NCI-H1436 treated with DMSO at 0.1 percent for 48 hours (cell line): ENCODE measurements around the gene ZNF287.
"Not testable (repeated sequence)": the region's sequence is repeated elsewhere in the genome, so short reads cannot be mapped to it uniquely, and the experiment has no call there.

Experiments used
- DNase-seq: peaks from one replicate; lab custom pipeline; 2025; lab: John Stamatoyannopoulos, UW

ZNF287 gene

GRCh38 chr17:16568541-16569357 is at the start of gene ZNF287:
Gene ZNF287 (minus strand): TSS chr17:16569204. CDS start chr17:16567731, 1,473 bp downstream.
- DNase-seq = peak; percentile 60

DNA sequence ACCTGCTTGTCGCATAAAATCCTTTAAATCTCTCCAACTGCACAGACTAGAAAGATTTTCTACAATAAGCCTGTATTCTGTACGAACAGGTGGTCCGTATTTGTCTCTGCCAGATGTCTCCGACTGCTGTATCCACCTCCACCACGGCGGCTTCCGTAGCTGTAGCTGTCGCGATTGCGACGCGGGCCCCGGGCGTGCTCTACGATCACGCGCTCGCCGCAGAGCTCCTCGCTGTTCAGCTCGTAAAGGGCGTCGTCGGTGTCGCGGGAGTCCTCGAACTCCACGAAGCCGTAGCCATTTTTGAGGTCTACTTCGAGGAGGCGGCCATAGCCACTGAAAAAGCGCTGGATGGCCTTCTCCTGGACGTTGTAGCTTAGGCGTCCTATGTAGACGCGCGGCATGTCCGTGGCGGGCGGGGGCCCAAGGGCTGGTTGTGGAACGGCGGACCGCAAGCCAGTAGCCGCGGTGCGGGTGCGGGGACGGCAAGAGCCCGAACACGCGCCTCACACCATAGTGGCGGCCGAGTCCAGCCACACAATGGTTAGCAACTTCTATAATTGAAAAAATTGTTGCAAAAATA is 48.6 kb upstream of the ZNF287 start:
- no peak for DNase-seq

- DNase-seq = no peak
These were observed 30.5 kb upstream of the ZNF287 start for GRCh38 chr17:16599537-16599936.

DNA sequence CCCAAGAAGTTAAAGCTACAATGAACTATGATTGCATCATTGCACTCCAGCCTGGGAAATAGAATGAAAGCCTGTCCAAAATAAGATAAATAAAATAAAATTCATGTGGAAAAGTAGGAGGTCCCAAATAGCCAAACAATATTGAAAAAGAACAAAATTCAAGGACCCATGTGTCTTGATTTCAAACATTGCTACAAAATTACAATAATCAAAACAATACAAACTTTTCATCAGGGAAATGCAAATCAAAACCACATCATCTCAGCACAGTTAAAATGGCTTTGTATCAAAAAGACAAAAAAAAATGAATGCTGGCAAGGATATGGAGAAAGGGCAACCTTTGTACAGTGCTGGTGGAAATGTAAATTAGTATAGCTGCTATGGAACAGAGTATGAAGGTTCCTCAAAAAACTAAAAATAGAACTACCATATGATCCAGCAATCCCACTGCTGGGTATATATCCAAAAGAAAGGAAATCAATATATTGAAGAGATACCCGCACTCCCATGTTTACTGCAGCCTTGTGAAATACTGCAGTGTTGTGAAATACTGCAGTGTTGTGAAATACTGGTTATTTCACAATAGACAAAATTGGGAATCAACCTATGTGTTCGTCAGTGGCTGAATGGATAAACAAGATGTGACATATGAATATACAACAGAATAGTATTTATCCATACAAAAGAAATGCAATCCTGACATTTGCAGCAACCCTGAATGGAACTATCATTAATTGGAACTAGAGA is 24.5 kb upstream of the ZNF287 start:
- no peak for DNase-seq

GRCh38 chr17:16589097-16589969 is 20.3 kb upstream of the ZNF287 start:
- DNase-seq = peak; percentile 63

- DNase-seq = no peak
These were observed 16.8 kb upstream of the ZNF287 start for GRCh38 chr17:16585796-16586195.

- peak; percentile 66 for DNase-seq
These were observed 15.4 kb upstream of the ZNF287 start for GRCh38 chr17:16584273-16584995.

- DNase-seq = no peak
These were observed 14.8 kb upstream of the ZNF287 start for GRCh38 chr17:16583781-16584180.

GRCh38 chr17:16573466-16573865 is 4.5 kb upstream of the ZNF287 start:
- no peak for DNase-seq

- DNase-seq = no peak
These were observed 331 bp upstream of the ZNF287 start for GRCh38 chr17:16569358-16569712.

DNA sequence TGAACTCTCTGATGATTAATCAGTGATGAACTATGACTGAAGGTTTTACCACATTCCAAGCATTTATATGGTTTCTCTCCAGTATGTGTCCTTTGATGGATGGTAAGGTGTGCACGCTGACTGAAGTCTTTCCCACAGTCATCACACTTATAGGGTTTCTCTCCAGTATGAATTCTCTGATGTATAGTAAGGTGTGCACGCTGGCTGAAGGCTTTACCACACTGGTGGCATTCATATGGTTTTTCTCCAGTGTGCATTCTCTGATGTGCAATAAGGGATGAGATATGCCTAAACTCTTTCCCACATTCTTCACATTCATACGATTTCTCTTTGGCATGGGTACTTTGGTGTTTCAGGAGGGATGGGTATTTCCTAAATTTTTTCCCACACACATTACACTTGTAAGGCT is 16.4 kb downstream of the ZNF287 start:
- DNase-seq = no peak

DNA sequence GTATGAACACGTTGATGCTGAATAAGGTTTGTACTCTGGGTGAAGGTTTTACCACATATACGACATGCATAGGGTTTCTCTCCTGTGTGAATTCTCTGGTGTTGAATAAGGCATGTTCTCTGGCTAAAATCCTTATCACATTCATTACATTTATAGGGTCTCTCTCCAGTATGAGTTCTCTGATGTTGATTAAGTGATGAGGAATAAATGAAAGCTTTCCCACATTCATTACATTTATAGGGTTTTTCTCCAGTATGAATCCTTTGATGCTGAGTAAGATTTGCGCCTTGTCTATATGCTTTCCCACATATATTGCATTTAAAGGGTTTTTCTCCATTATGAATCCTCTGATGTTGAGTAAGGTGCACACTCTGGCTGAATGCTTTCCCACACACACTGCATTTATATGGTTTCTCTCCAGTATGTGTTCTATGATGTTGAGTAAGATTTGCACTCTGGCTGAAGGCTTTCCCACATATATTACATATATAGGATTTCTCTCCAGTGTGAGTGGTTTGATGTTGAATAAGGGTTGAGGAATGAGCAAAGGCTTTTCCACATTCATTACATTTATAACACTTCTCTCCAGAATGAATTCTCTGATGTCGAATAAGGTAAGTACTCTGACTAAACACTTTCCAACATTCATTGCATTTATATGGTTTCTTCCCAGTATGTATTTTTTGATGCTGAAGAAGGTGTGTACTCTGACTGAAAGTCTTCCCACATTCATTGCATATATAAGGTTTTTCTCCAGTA is 16.9 kb downstream of the ZNF287 start:
- no peak for DNase-seq

DNA sequence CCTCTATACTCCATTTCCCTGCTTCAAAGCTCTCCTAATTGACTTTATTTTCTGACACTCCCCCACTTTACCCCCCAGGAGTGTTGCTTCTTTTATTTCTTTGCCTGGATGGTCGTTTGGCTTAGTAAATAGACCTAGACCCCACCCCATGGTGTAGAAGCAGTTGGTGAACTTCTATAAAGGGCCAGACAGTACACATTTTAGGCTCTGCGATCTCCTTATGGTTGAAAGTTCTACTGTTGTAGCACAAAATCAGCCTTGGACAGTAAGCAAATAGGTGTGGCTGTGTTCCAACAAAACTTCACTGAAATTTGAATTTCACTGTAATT is 31.9 kb downstream of the ZNF287 start:
- DNase-seq = no peak

- DNase-seq = no peak
These were observed 34.8 kb downstream of the ZNF287 start for GRCh38 chr17:16534236-16534635.

DNA sequence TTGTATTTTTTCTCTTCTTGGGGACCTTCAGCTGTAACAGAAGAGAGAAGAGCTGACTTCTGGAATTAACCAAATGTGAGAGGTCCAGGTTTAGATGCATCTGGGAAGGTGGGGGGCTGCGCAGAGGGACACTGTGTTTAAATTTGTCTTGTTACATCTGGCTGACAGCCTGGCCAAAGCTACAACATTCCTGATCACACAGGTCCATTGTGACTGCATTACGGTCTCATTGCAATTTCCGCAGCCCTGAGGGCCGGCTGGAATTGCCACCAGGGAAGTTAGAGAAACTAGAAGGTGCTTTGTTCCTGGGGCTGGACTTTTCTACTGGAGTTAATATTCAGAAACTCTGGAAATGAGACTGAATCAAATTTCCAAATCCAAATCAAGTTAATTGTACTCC is 39.1 kb downstream of the ZNF287 start:
- no peak for DNase-seq

DNA sequence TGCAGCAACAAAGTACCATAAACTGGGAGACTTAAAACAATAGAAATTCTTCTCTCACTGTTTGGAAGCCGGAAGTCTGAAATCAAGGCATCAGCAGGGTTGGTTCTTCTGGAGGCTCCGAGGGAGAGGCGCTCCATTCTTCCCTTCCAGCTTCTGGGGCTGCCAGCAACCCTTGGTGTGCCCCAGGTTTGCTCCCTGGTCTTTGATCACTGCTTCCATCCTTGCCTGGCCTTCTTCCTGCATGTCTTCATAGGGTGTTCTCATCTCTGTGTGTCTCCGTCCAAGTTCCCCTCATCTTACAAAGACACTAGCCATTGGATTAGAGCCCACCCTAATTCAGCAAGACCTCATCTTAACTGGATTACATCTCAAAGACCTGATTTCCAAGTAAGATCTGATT is 41.7 kb downstream of the ZNF287 start:
- no peak for DNase-seq

DNA sequence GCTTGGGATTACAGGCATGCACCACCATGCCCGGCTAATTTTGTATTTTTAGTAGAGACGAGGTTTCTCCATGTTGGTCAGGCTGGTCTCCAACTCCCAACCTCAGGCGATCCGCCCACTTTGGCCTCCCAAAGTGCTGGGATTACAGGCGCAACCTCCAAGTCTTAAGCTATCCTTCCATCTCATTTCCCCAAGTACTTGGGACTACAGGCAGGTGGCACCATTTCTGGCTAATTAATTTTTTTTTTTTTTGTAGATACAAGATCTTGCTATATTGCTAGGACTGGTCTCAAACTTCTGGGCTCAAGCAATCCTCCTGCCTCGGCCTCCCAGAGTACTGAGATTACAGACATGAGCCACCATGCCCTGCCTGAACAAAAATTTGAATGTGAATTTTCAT is 43.4 kb downstream of the ZNF287 start:
- DNase-seq = not testable (repeated sequence)

GRCh38 chr17:16521070-16521727 is 47.8 kb downstream of the ZNF287 start:
- DNase-seq = peak; percentile 44

DNA sequence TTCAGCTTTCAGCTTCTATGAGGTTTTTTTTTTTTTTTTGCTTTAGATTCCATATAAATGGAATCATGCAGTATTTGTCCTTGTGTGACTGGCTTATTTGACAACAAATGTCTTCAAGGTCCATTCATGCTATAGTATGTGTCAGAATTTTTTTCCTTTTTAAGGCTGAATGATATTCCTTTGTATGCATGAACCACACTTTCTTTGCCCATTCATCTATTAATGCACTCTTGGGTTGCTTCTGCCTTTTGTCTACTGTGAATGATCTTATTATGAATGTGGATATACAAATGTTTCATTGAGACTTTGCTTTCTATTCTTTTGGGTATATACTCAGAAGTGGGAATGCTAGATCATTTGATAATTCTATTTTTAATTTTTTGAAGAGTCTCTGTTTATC is 50.0 kb downstream of the ZNF287 start:
- DNase-seq = no peak

- no peak for DNase-seq
These were observed 51.5 kb downstream of the ZNF287 start for GRCh38 chr17:16517477-16517876.
